IMR-90 (cell line): ENCODE results near the gene KRTAP13-3. TPM values are rescaled to one million over a fixed set of nuclear protein-coding genes. Genes with fewer than 3 reads are reported as not detected.

Source experiments
- polyA plus RNA-seq, 3 experiments: library from polyadenylated mRNA; depleted of rRNA; stranded (reverse); fragments of >200 nt; gene quantifications; 2 replicates each; pipeline ENCODE4 v1.2.3, GENCODE V29; 2012; ENCODE audit warnings: low replicate concordance in 1 of 3
- total RNA-seq: library from RNA; depleted of rRNA; stranded (reverse); fragments of >200 nt; gene quantifications from 2 replicates; pipeline ENCODE4 v1.2.3, GENCODE V29; 2012; rRNA removed

KRTAP13-3 gene
- total and polyA plus RNA-seq, 2 of the 4 experiments (the other 2 are of a cell fraction), result not detected

Other genes starting within 250 kb of the KRTAP13-3 start
- gene CLDN8, start 209.8 kb downstream of the KRTAP13-3 start, total RNA-seq, result not detected in 2 replicates
- gene CLDN8, start 209.8 kb downstream of the KRTAP13-3 start, polyA plus RNA-seq (2012; rRNA removed), result not detected in 2 replicates
- gene KRTAP24-1, start 143.0 kb downstream of the KRTAP13-3 start, total RNA-seq, result not detected in 2 replicates
- not detected in 2 replicates for gene KRTAP24-1, start 143.0 kb downstream of the KRTAP13-3 start, polyA plus RNA-seq (2012; rRNA removed)
- gene KRTAP25-1, start 136.4 kb downstream of the KRTAP13-3 start, total RNA-seq, result not detected in 2 replicates
- gene KRTAP25-1, start 136.4 kb downstream of the KRTAP13-3 start, polyA plus RNA-seq (2012; rRNA removed), result not detected in 2 replicates
- gene KRTAP26-1, start 105.6 kb downstream of the KRTAP13-3 start, total RNA-seq, result not detected in 2 replicates
- gene KRTAP26-1, start 105.6 kb downstream of the KRTAP13-3 start, polyA plus RNA-seq (2012; rRNA removed), result not detected in 2 replicates
- gene KRTAP27-1, start 88.2 kb downstream of the KRTAP13-3 start, total RNA-seq, result not detected in 2 replicates
- gene KRTAP27-1, start 88.2 kb downstream of the KRTAP13-3 start, polyA plus RNA-seq (2012; rRNA removed), result not detected in 2 replicates
- gene KRTAP23-1, start 77.3 kb downstream of the KRTAP13-3 start, total RNA-seq, result not detected in 2 replicates
- not detected in 2 replicates for gene KRTAP23-1, start 77.3 kb downstream of the KRTAP13-3 start, polyA plus RNA-seq (2012; rRNA removed)
- gene KRTAP13-2, start 53.7 kb downstream of the KRTAP13-3 start, total RNA-seq, result not detected in 2 replicates
- gene KRTAP13-2, start 53.7 kb downstream of the KRTAP13-3 start, polyA plus RNA-seq (2012; rRNA removed), result not detected in 2 replicates
- not detected in 2 replicates for gene KRTAP13-1, start 29.9 kb downstream of the KRTAP13-3 start, total RNA-seq
- gene KRTAP13-1, start 29.9 kb downstream of the KRTAP13-3 start, polyA plus RNA-seq (2012; rRNA removed), result not detected in 2 replicates
- not detected in 2 replicates for gene KRTAP13-4, start 4.3 kb upstream of the KRTAP13-3 start, total RNA-seq
- gene KRTAP13-4, start 4.3 kb upstream of the KRTAP13-3 start, polyA plus RNA-seq (2012; rRNA removed), result not detected in 2 replicates
- not detected in 2 replicates for gene KRTAP15-1, start 14.3 kb upstream of the KRTAP13-3 start, total RNA-seq
- gene KRTAP15-1, start 14.3 kb upstream of the KRTAP13-3 start, polyA plus RNA-seq (2012; rRNA removed), result not detected in 2 replicates
- not detected in 2 replicates for gene KRTAP19-1, start 54.4 kb upstream of the KRTAP13-3 start, total RNA-seq
- not detected in 2 replicates for gene KRTAP19-1, start 54.4 kb upstream of the KRTAP13-3 start, polyA plus RNA-seq (2012; rRNA removed)
- gene KRTAP19-2, start 61.5 kb upstream of the KRTAP13-3 start, total RNA-seq, result not detected in 2 replicates
- gene KRTAP19-2, start 61.5 kb upstream of the KRTAP13-3 start, polyA plus RNA-seq (2012; rRNA removed), result not detected in 2 replicates
- gene KRTAP19-3, start 66.1 kb upstream of the KRTAP13-3 start, total RNA-seq, result not detected in 2 replicates
- not detected in 2 replicates for gene KRTAP19-3, start 66.1 kb upstream of the KRTAP13-3 start, polyA plus RNA-seq (2012; rRNA removed)
- gene KRTAP19-4, start 71.2 kb upstream of the KRTAP13-3 start, total RNA-seq, result not detected in 2 replicates
- not detected in 2 replicates for gene KRTAP19-4, start 71.2 kb upstream of the KRTAP13-3 start, polyA plus RNA-seq (2012; rRNA removed)
- gene KRTAP19-5, start 76.2 kb upstream of the KRTAP13-3 start, total RNA-seq, result not detected in 2 replicates
- not detected in 2 replicates for gene KRTAP19-5, start 76.2 kb upstream of the KRTAP13-3 start, polyA plus RNA-seq (2012; rRNA removed)
- not detected in 2 replicates for gene KRTAP19-6, start 115.9 kb upstream of the KRTAP13-3 start, total RNA-seq
- not detected in 2 replicates for gene KRTAP19-6, start 115.9 kb upstream of the KRTAP13-3 start, polyA plus RNA-seq (2012; rRNA removed)
- not detected in 2 replicates for gene KRTAP19-7, start 135.4 kb upstream of the KRTAP13-3 start, total RNA-seq
- not detected in 2 replicates for gene KRTAP19-7, start 135.4 kb upstream of the KRTAP13-3 start, polyA plus RNA-seq (2012; rRNA removed)
- gene KRTAP22-2, start 164.5 kb upstream of the KRTAP13-3 start, total RNA-seq, result not detected in 2 replicates
- gene KRTAP22-2, start 164.5 kb upstream of the KRTAP13-3 start, polyA plus RNA-seq (2012; rRNA removed), result not detected in 2 replicates
- gene KRTAP6-3, start 166.5 kb upstream of the KRTAP13-3 start, total RNA-seq, result not detected in 2 replicates
- not detected in 2 replicates for gene KRTAP6-3, start 166.5 kb upstream of the KRTAP13-3 start, polyA plus RNA-seq (2012; rRNA removed)
- gene KRTAP6-2, start 173.0 kb upstream of the KRTAP13-3 start, total RNA-seq, result not detected in 2 replicates
- gene KRTAP6-2, start 173.0 kb upstream of the KRTAP13-3 start, polyA plus RNA-seq (2012; rRNA removed), result not detected in 2 replicates
- not detected in 2 replicates for gene KRTAP22-1, start 175.2 kb upstream of the KRTAP13-3 start, total RNA-seq
- not detected in 2 replicates for gene KRTAP22-1, start 175.2 kb upstream of the KRTAP13-3 start, polyA plus RNA-seq (2012; rRNA removed)
- gene KRTAP6-1, start 188.0 kb upstream of the KRTAP13-3 start, total RNA-seq, result not detected in 2 replicates
- not detected in 2 replicates for gene KRTAP6-1, start 188.0 kb upstream of the KRTAP13-3 start, polyA plus RNA-seq (2012; rRNA removed)
- gene KRTAP20-1, start 190.5 kb upstream of the KRTAP13-3 start, total RNA-seq, result not detected in 2 replicates
- gene KRTAP20-1, start 190.5 kb upstream of the KRTAP13-3 start, polyA plus RNA-seq (2012; rRNA removed), result not detected in 2 replicates
- not detected in 2 replicates for gene KRTAP20-4, start 194.7 kb upstream of the KRTAP13-3 start, total RNA-seq
- gene KRTAP20-4, start 194.7 kb upstream of the KRTAP13-3 start, polyA plus RNA-seq (2012; rRNA removed), result not detected in 2 replicates
- gene KRTAP20-2, start 209.3 kb upstream of the KRTAP13-3 start, total RNA-seq, result not detected in 2 replicates
- not detected in 2 replicates for gene KRTAP20-2, start 209.3 kb upstream of the KRTAP13-3 start, polyA plus RNA-seq (2012; rRNA removed)
- not detected in 2 replicates for gene KRTAP20-3, start 216.9 kb upstream of the KRTAP13-3 start, total RNA-seq
- gene KRTAP20-3, start 216.9 kb upstream of the KRTAP13-3 start, polyA plus RNA-seq (2012; rRNA removed), result not detected in 2 replicates